WTC11 (cell line): ENCODE data around the gene TP63. TPM values are rescaled to one million over a fixed set of nuclear protein-coding genes. Genes with fewer than 3 reads are reported as not detected.

Experiments
- ATAC-seq: fragments of 200-7000 bp; cut with Tn5 transposase; 2 replicates; pipeline ENCODE4 v1.10.0; 2021; ENCODE audit warnings: mild to moderate bottlenecking, moderate library complexity
- CTCF ChIA-PET: fragments of 300-600 bp; sonication (Branson Sonifier 250); formaldehyde crosslinking; loops from one replicate; lab custom pipeline; 2021; ENCODE audit warnings: antibody characterized with exemption; lab: Charles Lee
- POLR2A ChIA-PET: fragments of 350-600 bp; sonication (Branson Sonifier 250); formaldehyde crosslinking; loops from one replicate; lab custom pipeline; 2021; ENCODE audit warnings: antibody characterized with exemption; lab: Charles Lee
- DNase-seq: peaks from one replicate; pipeline ENCODE4 v3.0.0; 2021; ENCODE audit warnings: low spot score
- H3K27ac Mint-ChIP-seq: 2 replicates; pipeline ENCODE4 v1.8.0; 2021; ENCODE audit warnings: mixed read lengths
- H3K27me3 Mint-ChIP-seq: 2 replicates; pipeline ENCODE4 v1.8.0; 2021; ENCODE audit warnings: low read depth, mild to moderate bottlenecking, moderate library complexity, mixed read lengths
- H3K36me3 Mint-ChIP-seq: 2 replicates; pipeline ENCODE4 v1.8.0; 2021; ENCODE audit warnings: mixed read lengths
- H3K4me1 Mint-ChIP-seq: 2 replicates; pipeline ENCODE4 v1.8.0; 2022; ENCODE audit warnings: mixed read lengths
- H3K4me3 Mint-ChIP-seq: 2 replicates; pipeline ENCODE4 v1.8.0; 2021; ENCODE audit warnings: mild to moderate bottlenecking, moderate library complexity, mixed read lengths
- H3K9me3 Mint-ChIP-seq: 2 replicates; pipeline ENCODE4 v1.8.0; 2021; ENCODE audit warnings: mixed read lengths
- ATF1 ChIP-seq: sonication (generic); formaldehyde crosslinking; IDR thresholded peaks from 2 replicates; pipeline ENCODE4 v1.8.1; 2023; ENCODE audit warnings: mild to moderate bottlenecking, moderate library complexity, missing genetic modification reagents
- ATF3 ChIP-seq: sonication (generic); formaldehyde crosslinking; conservative IDR thresholded peaks from 2 replicates; pipeline ENCODE4 v1.8.1; 2022; ENCODE audit warnings: mild to moderate bottlenecking, missing genetic modification reagents
- ATF6 ChIP-seq: sonication (generic); formaldehyde crosslinking; IDR thresholded peaks from 2 replicates; pipeline ENCODE4 v1.8.1; 2023; ENCODE audit warnings: mild to moderate bottlenecking, missing genetic modification reagents
- CBFB ChIP-seq: sonication (generic); formaldehyde crosslinking; IDR thresholded peaks from 2 replicates; pipeline ENCODE4 v1.8.1; 2022; ENCODE audit warnings: mild to moderate bottlenecking, low read depth, missing genetic modification reagents
- CREB1 ChIP-seq: sonication (generic); formaldehyde crosslinking; IDR thresholded peaks from 2 replicates; pipeline ENCODE4 v1.8.0; 2023; ENCODE audit warnings: mild to moderate bottlenecking, missing genetic modification reagents
- CREM ChIP-seq: sonication (generic); formaldehyde crosslinking; IDR thresholded peaks from 2 replicates; pipeline ENCODE4 v1.8.1; 2022; ENCODE audit warnings: mild to moderate bottlenecking, missing genetic modification reagents, moderate library complexity
- FOXJ3 ChIP-seq: sonication (generic); formaldehyde crosslinking; IDR thresholded peaks from 2 replicates; pipeline ENCODE4 v1.9.0; 2021; ENCODE audit warnings: missing genetic modification reagents, mild to moderate bottlenecking, borderline replicate concordance
- FOXK1 ChIP-seq: sonication (generic); formaldehyde crosslinking; IDR thresholded peaks from 2 replicates; pipeline ENCODE4 v1.8.0; 2022; ENCODE audit warnings: mild to moderate bottlenecking, moderate library complexity, missing genetic modification reagents
- GTF2I ChIP-seq: fragments of 250-450 bp; sonication (Bioruptor Pico); conservative IDR thresholded peaks from 2 replicates; pipeline ENCODE4 v1.4.0; 2021; ENCODE audit warnings: mild to moderate bottlenecking
- HMGXB4 ChIP-seq: sonication (generic); formaldehyde crosslinking; IDR thresholded peaks from 2 replicates; pipeline ENCODE4 v1.8.1; 2023; ENCODE audit warnings: mild to moderate bottlenecking, moderate library complexity, missing genetic modification reagents
- JUN ChIP-seq: sonication (generic); formaldehyde crosslinking; IDR thresholded peaks from 2 replicates; pipeline ENCODE4 v1.8.0; 2023; ENCODE audit warnings: mild to moderate bottlenecking, missing genetic modification reagents
- MAX ChIP-seq: sonication (generic); formaldehyde crosslinking; IDR thresholded peaks from 2 replicates; pipeline ENCODE4 v1.8.0; 2022; ENCODE audit warnings: mild to moderate bottlenecking, missing genetic modification reagents
- MXD4 ChIP-seq: fragments of 250-450 bp; sonication (Bioruptor Pico); IDR thresholded peaks from 2 replicates; pipeline ENCODE4 v1.8.0; 2021; ENCODE audit warnings: mild to moderate bottlenecking, moderate library complexity, borderline replicate concordance
- NFATC4 ChIP-seq: fragments of 250-450 bp; sonication (Bioruptor Pico); IDR thresholded peaks from 2 replicates; pipeline ENCODE4 v1.9.0; 2021; ENCODE audit warnings: mild to moderate bottlenecking
- NFE2L1 ChIP-seq: sonication (generic); formaldehyde crosslinking; IDR thresholded peaks from 2 replicates; pipeline ENCODE4 v1.8.1; 2023; ENCODE audit warnings: missing genetic modification reagents
- NR1H2 ChIP-seq: sonication (generic); formaldehyde crosslinking; IDR thresholded peaks from 2 replicates; pipeline ENCODE4 v1.9.0; 2021; ENCODE audit warnings: mild to moderate bottlenecking, moderate library complexity, missing genetic modification reagents
- RORB ChIP-seq: fragments of 250-450 bp; sonication (Bioruptor Pico); IDR thresholded peaks from 2 replicates; pipeline ENCODE4 v1.9.0; 2021; ENCODE audit warnings: mild to moderate bottlenecking
- SOX15 ChIP-seq: fragments of 250-450 bp; sonication (Bioruptor Pico); IDR thresholded peaks from 2 replicates; pipeline ENCODE4 v1.9.0; 2021; ENCODE audit warnings: mild to moderate bottlenecking
- ZNF219 ChIP-seq: sonication (generic); formaldehyde crosslinking; IDR thresholded peaks from 2 replicates; pipeline ENCODE4 v1.8.0; 2023; ENCODE audit warnings: missing genetic modification reagents, mild to moderate bottlenecking, borderline replicate concordance
- ZNF232 ChIP-seq: sonication (generic); formaldehyde crosslinking; IDR thresholded peaks from 2 replicates; pipeline ENCODE4 v1.8.0; 2022; ENCODE audit warnings: mild to moderate bottlenecking, missing genetic modification reagents
- ZNF263 ChIP-seq: sonication (generic); formaldehyde crosslinking; IDR thresholded peaks from 2 replicates; pipeline ENCODE4 v1.8.1; 2022; ENCODE audit warnings: low read depth, mild to moderate bottlenecking, moderate library complexity, missing genetic modification reagents
- total RNA-seq: library from RNA; stranded (reverse); gene quantifications from 3 replicates; pipeline ENCODE4 v1.2.3, GENCODE V29; 2021
- TF ChIP-seq, protein P1 (sequence below): fragments of 200-600 bp; IDR thresholded peaks from 2 replicates; pipeline ENCODE4 v1.8.0; 2022; ENCODE audit warnings: antibody characterized with exemption
- TF ChIP-seq, protein P2 (sequence below): fragments of 250-450 bp; sonication (Bioruptor Pico); IDR thresholded peaks from 2 replicates; pipeline ENCODE4 v1.8.0; 2021; ENCODE audit warnings: mild to moderate bottlenecking
- TF ChIP-seq, protein P3 (sequence below): sonication (generic); formaldehyde crosslinking; IDR thresholded peaks from 2 replicates; pipeline ENCODE4 v1.8.1; 2023; ENCODE audit warnings: mild to moderate bottlenecking, missing genetic modification reagents, moderate library complexity
- TF ChIP-seq, protein P4 (sequence below): sonication (generic); formaldehyde crosslinking; IDR thresholded peaks from 2 replicates; pipeline ENCODE4 v1.8.0; 2022; ENCODE audit warnings: mild to moderate bottlenecking, missing genetic modification reagents

The TP63 gene
- total RNA-seq, 1 experiment from 2014 or later, result 0.09 TPM

DNA sequence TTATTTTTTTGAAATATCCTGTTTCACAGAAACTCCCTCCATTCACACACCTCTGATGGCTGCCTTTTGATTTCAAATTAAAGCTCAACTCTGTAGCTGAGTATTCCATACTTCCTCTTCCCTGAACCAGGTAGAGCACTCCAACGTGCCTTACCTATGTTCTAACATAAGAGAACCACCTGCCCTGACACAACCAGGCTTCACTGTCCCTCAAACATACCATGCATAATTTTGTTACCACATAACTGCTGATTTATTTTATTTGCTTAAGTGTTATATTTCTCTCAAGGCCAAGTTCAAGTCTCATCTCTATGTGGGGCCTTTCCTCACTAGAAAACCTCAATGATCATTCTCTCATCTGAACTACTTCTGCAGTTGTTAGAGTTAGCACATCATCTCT is 279.8 kb downstream of the TP63 start:
- DNase-seq (no peak), ATAC-seq (no peak)
- H3K4me3 Mint-ChIP-seq, result no peak overlapping the region
- no peaks in the 10 kb centered on the region for H3K36me3 Mint-ChIP-seq
- TF ChIP-seq ATF1 (CRISPR knock-in tag), result no peak
- TF ChIP-seq, protein P1, sequence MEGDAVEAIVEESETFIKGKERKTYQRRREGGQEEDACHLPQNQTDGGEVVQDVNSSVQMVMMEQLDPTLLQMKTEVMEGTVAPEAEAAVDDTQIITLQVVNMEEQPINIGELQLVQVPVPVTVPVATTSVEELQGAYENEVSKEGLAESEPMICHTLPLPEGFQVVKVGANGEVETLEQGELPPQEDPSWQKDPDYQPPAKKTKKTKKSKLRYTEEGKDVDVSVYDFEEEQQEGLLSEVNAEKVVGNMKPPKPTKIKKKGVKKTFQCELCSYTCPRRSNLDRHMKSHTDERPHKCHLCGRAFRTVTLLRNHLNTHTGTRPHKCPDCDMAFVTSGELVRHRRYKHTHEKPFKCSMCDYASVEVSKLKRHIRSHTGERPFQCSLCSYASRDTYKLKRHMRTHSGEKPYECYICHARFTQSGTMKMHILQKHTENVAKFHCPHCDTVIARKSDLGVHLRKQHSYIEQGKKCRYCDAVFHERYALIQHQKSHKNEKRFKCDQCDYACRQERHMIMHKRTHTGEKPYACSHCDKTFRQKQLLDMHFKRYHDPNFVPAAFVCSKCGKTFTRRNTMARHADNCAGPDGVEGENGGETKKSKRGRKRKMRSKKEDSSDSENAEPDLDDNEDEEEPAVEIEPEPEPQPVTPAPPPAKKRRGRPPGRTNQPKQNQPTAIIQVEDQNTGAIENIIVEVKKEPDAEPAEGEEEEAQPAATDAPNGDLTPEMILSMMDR, result no peak
- TF ChIP-seq RORB (CRISPR knock-in tag), result no peak
- no peak for TF ChIP-seq CREB1 (CRISPR knock-in tag)
- TF ChIP-seq, protein P2, sequence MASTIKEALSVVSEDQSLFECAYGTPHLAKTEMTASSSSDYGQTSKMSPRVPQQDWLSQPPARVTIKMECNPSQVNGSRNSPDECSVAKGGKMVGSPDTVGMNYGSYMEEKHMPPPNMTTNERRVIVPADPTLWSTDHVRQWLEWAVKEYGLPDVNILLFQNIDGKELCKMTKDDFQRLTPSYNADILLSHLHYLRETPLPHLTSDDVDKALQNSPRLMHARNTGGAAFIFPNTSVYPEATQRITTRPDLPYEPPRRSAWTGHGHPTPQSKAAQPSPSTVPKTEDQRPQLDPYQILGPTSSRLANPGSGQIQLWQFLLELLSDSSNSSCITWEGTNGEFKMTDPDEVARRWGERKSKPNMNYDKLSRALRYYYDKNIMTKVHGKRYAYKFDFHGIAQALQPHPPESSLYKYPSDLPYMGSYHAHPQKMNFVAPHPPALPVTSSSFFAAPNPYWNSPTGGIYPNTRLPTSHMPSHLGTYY (CRISPR knock-in tag), result no peak
- TF ChIP-seq SOX15, result no peak
- no peak for TF ChIP-seq ATF3 (CRISPR knock-in tag)
- TF ChIP-seq CREM (CRISPR knock-in tag), result no peak
- no peak for TF ChIP-seq CBFB
- no peak for TF ChIP-seq ZNF232 (CRISPR knock-in tag)
- TF ChIP-seq MAX (CRISPR knock-in tag), result no peak
- no peak for TF ChIP-seq MXD4 (CRISPR knock-in tag)
- no peak for TF ChIP-seq GTF2I (CRISPR knock-in tag)
- TF ChIP-seq ZNF263, result no peak
- TF ChIP-seq JUN (CRISPR knock-in tag), result no peak
- no peak for TF ChIP-seq FOXJ3
- TF ChIP-seq, protein P3, sequence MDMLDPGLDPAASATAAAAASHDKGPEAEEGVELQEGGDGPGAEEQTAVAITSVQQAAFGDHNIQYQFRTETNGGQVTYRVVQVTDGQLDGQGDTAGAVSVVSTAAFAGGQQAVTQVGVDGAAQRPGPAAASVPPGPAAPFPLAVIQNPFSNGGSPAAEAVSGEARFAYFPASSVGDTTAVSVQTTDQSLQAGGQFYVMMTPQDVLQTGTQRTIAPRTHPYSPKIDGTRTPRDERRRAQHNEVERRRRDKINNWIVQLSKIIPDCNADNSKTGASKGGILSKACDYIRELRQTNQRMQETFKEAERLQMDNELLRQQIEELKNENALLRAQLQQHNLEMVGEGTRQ, result no peak
- no peak for TF ChIP-seq NFE2L1 (CRISPR knock-in tag)
- no peak for TF ChIP-seq FOXK1
- POLR2A ChIA-PET, result no interaction called here
- H3K27me3 Mint-ChIP-seq, result no peaks in the 10 kb centered on the region
- H3K27ac Mint-ChIP-seq, result no peak overlapping the region
- CTCF ChIA-PET, result no interaction called here
- H3K9me3 Mint-ChIP-seq, result no peaks in the 10 kb centered on the region
- H3K4me1 Mint-ChIP-seq, result peaks cover 17% of the 10 kb centered on the region

- no peak overlapping the region for H3K27ac Mint-ChIP-seq
- ATAC-seq, result no peak
- ChIA-PET POLR2A (no interaction called here), CTCF (no interaction called here)
- H3K27me3 Mint-ChIP-seq, result no peaks in the 10 kb centered on the region
- no peak overlapping the region for H3K4me3 Mint-ChIP-seq
- no peaks in the 10 kb centered on the region for H3K9me3 Mint-ChIP-seq
- peaks cover 20% of the 10 kb centered on the region for H3K4me1 Mint-ChIP-seq
- no peak for DNase-seq
- H3K36me3 Mint-ChIP-seq, result no peaks in the 10 kb centered on the region
- TF ChIP-seq ZNF219 (CRISPR knock-in tag) (no peak), HMGXB4 (no peak), NR1H2 (CRISPR knock-in tag) (no peak), ATF6 (CRISPR knock-in tag) (no peak), CBFB (no peak), NFATC4 (CRISPR knock-in tag) (no peak)
- TF ChIP-seq, protein P4, sequence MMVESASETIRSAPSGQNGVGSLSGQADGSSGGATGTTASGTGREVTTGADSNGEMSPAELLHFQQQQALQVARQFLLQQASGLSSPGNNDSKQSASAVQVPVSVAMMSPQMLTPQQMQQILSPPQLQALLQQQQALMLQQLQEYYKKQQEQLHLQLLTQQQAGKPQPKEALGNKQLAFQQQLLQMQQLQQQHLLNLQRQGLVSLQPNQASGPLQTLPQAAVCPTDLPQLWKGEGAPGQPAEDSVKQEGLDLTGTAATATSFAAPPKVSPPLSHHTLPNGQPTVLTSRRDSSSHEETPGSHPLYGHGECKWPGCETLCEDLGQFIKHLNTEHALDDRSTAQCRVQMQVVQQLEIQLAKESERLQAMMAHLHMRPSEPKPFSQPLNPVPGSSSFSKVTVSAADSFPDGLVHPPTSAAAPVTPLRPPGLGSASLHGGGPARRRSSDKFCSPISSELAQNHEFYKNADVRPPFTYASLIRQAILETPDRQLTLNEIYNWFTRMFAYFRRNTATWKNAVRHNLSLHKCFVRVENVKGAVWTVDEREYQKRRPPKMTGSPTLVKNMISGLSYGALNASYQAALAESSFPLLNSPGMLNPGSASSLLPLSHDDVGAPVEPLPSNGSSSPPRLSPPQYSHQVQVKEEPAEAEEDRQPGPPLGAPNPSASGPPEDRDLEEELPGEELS (CRISPR knock-in tag), result no peak
- TF ChIP-seq, protein P1, result no peak
Observed at GRCh38 chr3:189914799-189915198, 283.6 kb downstream of the TP63 start.
